ENCODE data around the gene BOK. TPM values are rescaled to one million over a fixed set of nuclear protein-coding genes. Genes with fewer than 3 reads are reported as not detected.

Gene BOK
- total and polyA plus RNA-seq, 2 of the 13 experiments (the other 11 are each of a cell fraction or from before 2014, with no cell fraction given), result 35.5 to 39.2 TPM

DNA sequence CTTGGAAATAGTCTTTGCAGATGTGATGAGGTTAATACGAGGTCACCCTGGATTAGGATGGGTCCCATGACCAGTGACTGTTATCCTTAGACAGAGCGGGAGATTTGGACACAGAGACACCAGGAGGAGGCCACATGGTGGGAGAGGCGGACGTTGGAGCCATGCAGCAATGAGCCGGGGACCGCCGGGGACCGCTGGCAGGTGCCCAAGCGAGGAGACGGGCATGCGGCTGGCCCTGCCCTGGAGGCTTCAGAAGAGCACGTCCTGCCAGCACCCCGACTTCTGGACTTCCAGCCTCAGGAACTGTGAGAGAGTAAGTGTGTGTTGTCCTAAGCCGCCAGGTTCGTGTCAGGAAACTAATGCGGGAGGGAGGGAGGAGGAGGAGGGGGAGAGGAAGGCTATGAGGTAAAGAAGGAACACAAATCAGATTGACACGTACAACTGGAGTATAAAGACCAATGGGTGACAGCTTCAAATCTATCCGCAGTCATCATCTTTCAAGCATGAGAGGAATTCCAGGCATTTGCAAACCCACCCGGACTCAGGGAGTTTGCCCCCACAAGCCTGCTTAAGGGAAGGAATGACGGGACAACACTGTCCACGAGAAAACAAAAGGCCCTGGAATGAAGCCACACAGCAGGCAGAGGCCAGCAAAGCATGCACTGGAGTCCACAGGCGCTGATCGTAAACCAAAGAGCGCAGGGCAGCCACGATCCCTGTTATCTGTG is 11.6 kb upstream of the BOK start (continued):
- TF ChIP-seq ZC3H13 (CRISPR knock-in tag; IDR thresholded peaks at IDR 0.05) (0 out of 2 replicates have a peak, but pooled peaks have one; percentile 27), ZNF230 (CRISPR knock-in tag; IDR thresholded peaks at IDR 0.05) (peak; percentile 59; the same call in 1 of the 2 replicates), DMAP1 (CRISPR knock-in tag; IDR thresholded peaks at IDR 0.05) (no peak), RNF2 (conservative IDR thresholded peaks at IDR 0.05; ENCODE audit: low read depth) (peak; percentile 85), ZNF431 (CRISPR knock-in tag; IDR thresholded peaks at IDR 0.05; ENCODE audit: borderline replicate concordance, low read depth) (peak; percentile 41; the same call in 1 of the 2 replicates), ZFP62 (CRISPR knock-in tag; IDR thresholded peaks at IDR 0.05) (no peak), ZNF607 (CRISPR knock-in tag; IDR thresholded peaks at IDR 0.05; ENCODE audit: borderline replicate concordance) (peak; percentile 77; the same call in 1 of the 2 replicates), NFKB2 (CRISPR knock-in tag; IDR thresholded peaks at IDR 0.05; ENCODE audit: borderline replicate concordance) (peak; percentile 55; the same call in 1 of the 2 replicates), ZNF777 (CRISPR knock-in tag; IDR thresholded peaks at IDR 0.05) (0 out of 2 replicates have a peak, but pooled peaks have one; percentile 30), MYC (CRISPR knock-in tag; IDR thresholded peaks at IDR 0.05; ENCODE audit: borderline replicate concordance) (peak; percentile 52; the same call in 1 of the 2 replicates), RXRB (CRISPR knock-in tag; IDR thresholded peaks at IDR 0.05; ENCODE audit: borderline replicate concordance) (peak; percentile 17; the same call in 1 of the 2 replicates), ZSCAN21 (CRISPR knock-in tag; IDR thresholded peaks at IDR 0.05; ENCODE audit: borderline replicate concordance) (0 out of 2 replicates have a peak, but pooled peaks have one; percentile 40), CHCHD3 (CRISPR knock-in tag; IDR thresholded peaks at IDR 0.05) (0 out of 2 replicates have a peak, but pooled peaks have one; percentile 50), KDM5B (CRISPR knock-in tag; IDR thresholded peaks at IDR 0.05; ENCODE audit: borderline replicate concordance) (peak; percentile 55; the same call in 1 of the 2 replicates), ATF7-NPFF (CRISPR knock-in tag; IDR thresholded peaks at IDR 0.05; ENCODE audit: low read depth) (0 out of 2 replicates have a peak, but pooled peaks have one; percentile 40), SMAD1 (CRISPR knock-in tag; IDR thresholded peaks at IDR 0.05; ENCODE audit: borderline replicate concordance, low read depth) (peak; percentile 29; the same call in 1 of the 2 replicates), XBP1 (CRISPR knock-in tag; IDR thresholded peaks at IDR 0.05) (no peak), ZNF781 (CRISPR knock-in tag; IDR thresholded peaks at IDR 0.05; ENCODE audit: borderline replicate concordance, not compliant biosample characterization) (peak; percentile 14), MEF2D (CRISPR knock-in tag; IDR thresholded peaks at IDR 0.05) (peak; percentile 45; the same call in 1 of the 2 replicates), ARNT2 (CRISPR knock-in tag; IDR thresholded peaks at IDR 0.05; ENCODE audit: low read depth) (peak; percentile 68; the same call in 1 of the 2 replicates), ZSCAN9 (CRISPR knock-in tag; IDR thresholded peaks at IDR 0.05; ENCODE audit: borderline replicate concordance) (no peak), GATAD2A (CRISPR knock-in tag; IDR thresholded peaks at IDR 0.05) (peak; percentile 42)
- TF ChIP-seq, protein P1, sequence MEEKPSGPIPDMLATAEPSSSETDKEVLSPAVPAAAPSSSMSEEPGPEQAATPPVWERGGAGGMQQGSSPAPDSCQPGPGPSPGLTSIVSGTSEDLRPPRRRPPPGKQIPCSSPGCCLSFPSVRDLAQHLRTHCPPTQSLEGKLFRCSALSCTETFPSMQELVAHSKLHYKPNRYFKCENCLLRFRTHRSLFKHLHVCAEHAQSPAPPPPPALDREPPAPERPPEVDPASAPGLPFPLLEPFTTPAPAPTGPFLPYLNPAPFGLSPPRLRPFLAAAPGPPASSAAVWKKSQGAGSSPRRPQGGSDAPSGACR (CRISPR knock-in tag; IDR thresholded peaks at IDR 0.05), result peak; percentile 62; the same call in 1 of the 2 replicates
- TF ChIP-seq, protein P2, sequence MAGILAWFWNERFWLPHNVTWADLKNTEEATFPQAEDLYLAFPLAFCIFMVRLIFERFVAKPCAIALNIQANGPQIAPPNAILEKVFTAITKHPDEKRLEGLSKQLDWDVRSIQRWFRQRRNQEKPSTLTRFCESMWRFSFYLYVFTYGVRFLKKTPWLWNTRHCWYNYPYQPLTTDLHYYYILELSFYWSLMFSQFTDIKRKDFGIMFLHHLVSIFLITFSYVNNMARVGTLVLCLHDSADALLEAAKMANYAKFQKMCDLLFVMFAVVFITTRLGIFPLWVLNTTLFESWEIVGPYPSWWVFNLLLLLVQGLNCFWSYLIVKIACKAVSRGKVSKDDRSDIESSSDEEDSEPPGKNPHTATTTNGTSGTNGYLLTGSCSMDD (CRISPR knock-in tag; IDR thresholded peaks at IDR 0.05), result no peak
- TF ChIP-seq, protein P3, sequence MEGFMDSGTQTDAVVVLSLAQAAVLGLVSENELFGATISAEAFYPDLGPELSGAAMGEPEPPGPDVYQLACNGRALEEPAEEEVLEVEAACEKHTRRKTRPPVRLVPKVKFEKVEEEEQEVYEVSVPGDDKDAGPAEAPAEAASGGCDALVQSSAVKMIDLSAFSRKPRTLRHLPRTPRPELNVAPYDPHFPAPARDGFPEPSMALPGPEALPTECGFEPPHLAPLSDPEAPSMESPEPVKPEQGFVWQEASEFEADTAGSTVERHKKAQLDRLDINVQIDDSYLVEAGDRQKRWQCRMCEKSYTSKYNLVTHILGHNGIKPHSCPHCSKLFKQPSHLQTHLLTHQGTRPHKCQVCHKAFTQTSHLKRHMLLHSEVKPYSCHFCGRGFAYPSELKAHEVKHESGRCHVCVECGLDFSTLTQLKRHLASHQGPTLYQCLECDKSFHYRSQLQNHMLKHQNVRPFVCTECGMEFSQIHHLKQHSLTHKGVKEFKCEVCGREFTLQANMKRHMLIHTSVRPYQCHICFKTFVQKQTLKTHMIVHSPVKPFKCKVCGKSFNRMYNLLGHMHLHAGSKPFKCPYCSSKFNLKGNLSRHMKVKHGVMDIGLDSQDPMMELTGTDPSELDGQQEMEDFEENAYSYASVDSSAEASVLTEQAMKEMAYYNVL (CRISPR knock-in tag; IDR thresholded peaks at IDR 0.05; ENCODE audit: borderline replicate concordance), result peak; percentile 41; the same call in 1 of the 2 replicates
- TF ChIP-seq, protein P4, sequence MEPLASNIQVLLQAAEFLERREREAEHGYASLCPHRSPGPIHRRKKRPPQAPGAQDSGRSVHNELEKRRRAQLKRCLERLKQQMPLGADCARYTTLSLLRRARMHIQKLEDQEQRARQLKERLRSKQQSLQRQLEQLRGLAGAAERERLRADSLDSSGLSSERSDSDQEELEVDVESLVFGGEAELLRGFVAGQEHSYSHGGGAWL (CRISPR knock-in tag; IDR thresholded peaks at IDR 0.05), result peak; percentile 79
